IPS-18a (cell line): Measurements from ENCODE around the gene RMC1.
"Not testable (repeated sequence)": the region's sequence is repeated elsewhere in the genome, so short reads cannot be mapped to it uniquely, and the experiment has no call there.

ENCODE experiments used
- H3K27ac ChIP-seq: one replicate; pipeline ENCODE4 v1.5.1; 2013; ENCODE audit warnings: low read length
- H3K27me3 ChIP-seq: one replicate; pipeline ENCODE4 v1.6.1; 2013; ENCODE audit warnings: mild to moderate bottlenecking, low read length; ENCODE audit not compliant: control insufficient read depth, insufficient read depth
- H3K36me3 ChIP-seq: one replicate; pipeline ENCODE4 v1.6.1; 2013; ENCODE audit warnings: low read depth, low read length; ENCODE audit not compliant: control insufficient read depth
- H3K4me1 ChIP-seq: one replicate; pipeline ENCODE4 v1.6.1; 2013; ENCODE audit warnings: low read depth, low read length; ENCODE audit not compliant: control insufficient read depth
- H3K4me3 ChIP-seq: one replicate; pipeline ENCODE4 v1.5.1; 2013; ENCODE audit warnings: low read length
- H3K9ac ChIP-seq: one replicate; pipeline ENCODE4 v1.6.1; 2013; ENCODE audit warnings: mild to moderate bottlenecking, low read length, moderate library complexity
- H3K9me3 ChIP-seq: one replicate; pipeline ENCODE4 v1.6.1; 2013; ENCODE audit warnings: low read depth, low read length; ENCODE audit not compliant: control insufficient read depth

Gene RMC1

DNA sequence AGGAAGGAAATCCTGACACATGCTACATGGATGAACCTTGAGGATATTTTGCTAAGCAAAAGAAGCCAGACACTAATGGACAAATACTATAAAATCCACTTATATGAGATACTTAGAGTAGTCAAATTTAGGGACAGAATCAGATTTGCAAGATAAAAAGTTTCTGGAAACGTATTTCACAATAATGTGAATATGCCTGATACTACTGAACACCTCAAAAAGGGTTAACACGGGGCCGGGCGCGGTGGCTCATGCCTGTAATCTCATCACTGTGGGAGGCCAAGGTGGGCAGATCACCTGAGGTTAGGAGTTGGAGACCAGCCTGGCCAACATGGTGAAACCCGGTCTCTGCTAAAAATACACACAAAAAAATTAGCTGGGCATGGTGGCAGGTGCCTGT lies 1.7 kb upstream of the RMC1 start:
- peaks cover 33% of the 10 kb centered on the region for H3K27me3 ChIP-seq
- H3K27ac ChIP-seq, result no peak overlapping the region
- H3K4me1 ChIP-seq, result peaks cover 5% of the 10 kb centered on the region
- H3K36me3 ChIP-seq, result no peaks in the 10 kb centered on the region
- no peak overlapping the region for H3K4me3 ChIP-seq
- H3K9ac ChIP-seq, result no peak overlapping the region
- H3K9me3 ChIP-seq, result no peaks in the 10 kb centered on the region

GRCh38 chr18:23502516-23503037 lies 734 bp upstream of the RMC1 start:
- Histone ChIP-seq H3K4me1 (peaks cover 5% of the 10 kb centered on the region), H3K9me3 (no peaks in the 10 kb centered on the region), H3K27ac (no peak overlapping the region), H3K9ac (peak overlapping the region; percentile 59), H3K4me3 (peak overlapping the region; percentile 69), H3K27me3 (peaks cover 33% of the 10 kb centered on the region), H3K36me3 (peaks cover 3% of the 10 kb centered on the region)

- Histone ChIP-seq H3K4me3 (peak overlapping the region; percentile 69), H3K27ac (no peak overlapping the region), H3K27me3 (peaks cover 33% of the 10 kb centered on the region), H3K4me1 (peaks cover 5% of the 10 kb centered on the region), H3K9ac (peak overlapping the region; percentile 53), H3K9me3 (no peaks in the 10 kb centered on the region), H3K36me3 (peaks cover 6% of the 10 kb centered on the region)
These were observed 643 bp downstream of the RMC1 start for GRCh38 chr18:23503963-23504344.

GRCh38 chr18:23504720-23505119 lies 1.4 kb downstream of the RMC1 start:
- H3K27me3 ChIP-seq, result peaks cover 33% of the 10 kb centered on the region
- no peak overlapping the region for H3K27ac ChIP-seq
- peaks cover 5% of the 10 kb centered on the region for H3K4me1 ChIP-seq
- no peaks in the 10 kb centered on the region for H3K9me3 ChIP-seq
- H3K9ac ChIP-seq, result no peak overlapping the region
- peaks cover 6% of the 10 kb centered on the region for H3K36me3 ChIP-seq
- H3K4me3 ChIP-seq, result no peak overlapping the region

GRCh38 chr18:23506393-23506792 lies 3.1 kb downstream of the RMC1 start:
- H3K36me3 ChIP-seq, result peaks cover 12% of the 10 kb centered on the region
- no peaks in the 10 kb centered on the region for H3K9me3 ChIP-seq
- H3K4me3 ChIP-seq, result no peak overlapping the region
- peaks cover 5% of the 10 kb centered on the region for H3K4me1 ChIP-seq
- H3K27me3 ChIP-seq, result peaks cover 29% of the 10 kb centered on the region
- H3K27ac ChIP-seq, result no peak overlapping the region
- no peak overlapping the region for H3K9ac ChIP-seq

GRCh38 chr18:23510923-23511322 lies 7.6 kb downstream of the RMC1 start:
- not testable (repeated sequence) for H3K27ac ChIP-seq, H3K27me3 ChIP-seq, H3K4me1 ChIP-seq, H3K9me3 ChIP-seq, H3K9ac ChIP-seq, H3K4me3 ChIP-seq
- H3K36me3 ChIP-seq, result peaks cover 12% of the 10 kb centered on the region

DNA sequence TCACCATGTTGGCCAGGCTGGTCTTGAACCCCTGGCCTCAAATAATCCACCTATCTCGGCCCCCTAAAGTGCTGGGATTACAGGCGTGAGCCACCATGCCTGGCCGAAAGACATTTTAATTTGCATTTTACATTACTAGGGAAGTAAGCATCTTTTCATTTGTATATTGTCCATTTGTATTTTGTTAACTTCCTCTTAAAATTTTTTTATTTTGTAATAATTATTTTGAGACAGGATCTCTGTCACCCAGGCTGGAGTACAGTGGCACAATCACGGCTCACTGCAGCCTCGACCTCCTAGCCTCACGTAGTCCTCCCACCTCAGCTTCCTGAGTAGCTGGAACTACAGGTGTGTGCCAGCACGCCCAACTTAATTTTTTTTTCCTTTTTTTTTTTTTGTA lies 8.9 kb downstream of the RMC1 start:
- H3K9me3 ChIP-seq, H3K9ac ChIP-seq, H3K4me3 ChIP-seq, H3K4me1 ChIP-seq, H3K27ac ChIP-seq, H3K27me3 ChIP-seq: not testable (repeated sequence)
- H3K36me3 ChIP-seq, result peaks cover 16% of the 10 kb centered on the region

GRCh38 chr18:23512641-23513040 lies 9.3 kb downstream of the RMC1 start:
- Histone ChIP-seq H3K36me3 (peaks cover 12% of the 10 kb centered on the region), H3K9me3 (no peaks in the 10 kb centered on the region), H3K27ac (no peak overlapping the region)

DNA sequence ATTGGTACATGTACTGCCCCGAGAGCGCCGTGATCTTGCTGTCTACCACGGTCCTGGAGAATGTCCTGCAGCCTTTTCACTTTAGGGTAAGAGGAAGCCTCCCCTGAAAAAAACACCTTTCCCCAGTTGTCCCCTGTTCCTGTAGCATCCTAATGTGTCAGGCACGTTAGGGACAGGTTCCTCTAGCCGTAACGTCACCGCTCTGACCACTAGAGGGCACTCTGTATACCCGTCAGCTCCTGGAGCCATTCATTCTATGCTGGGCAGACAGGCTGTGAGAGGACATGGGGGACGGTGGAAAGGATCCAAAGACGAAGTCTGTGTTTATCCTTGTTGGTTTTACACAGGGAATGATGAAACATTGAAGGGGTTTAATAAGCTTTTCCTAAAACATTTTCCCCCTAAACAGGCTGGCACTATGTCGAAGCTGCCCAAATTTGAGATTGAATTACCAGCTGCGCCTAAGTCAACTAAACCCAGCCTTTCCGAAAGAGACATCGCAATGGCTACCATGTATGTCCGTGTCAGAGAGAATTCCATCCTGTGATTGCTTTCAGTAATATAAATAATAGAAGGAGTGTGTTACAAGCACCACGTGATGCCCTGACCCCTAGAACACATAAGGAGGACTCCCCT lies 12.7 kb downstream of the RMC1 start:
- Histone ChIP-seq H3K36me3 (peaks cover 17% of the 10 kb centered on the region), H3K27ac (no peak overlapping the region), H3K9me3 (no peaks in the 10 kb centered on the region), H3K4me3 (no peak overlapping the region), H3K4me1 (no peaks in the 10 kb centered on the region), H3K9ac (no peak overlapping the region), H3K27me3 (no peaks in the 10 kb centered on the region)

More at GRCh38 chr18:23512641-23513040, 9.3 kb downstream of the RMC1 start:
- Histone ChIP-seq H3K27me3 (no peaks in the 10 kb centered on the region), H3K4me3 (no peak overlapping the region), H3K4me1 (no peaks in the 10 kb centered on the region), H3K9ac (no peak overlapping the region)

DNA sequence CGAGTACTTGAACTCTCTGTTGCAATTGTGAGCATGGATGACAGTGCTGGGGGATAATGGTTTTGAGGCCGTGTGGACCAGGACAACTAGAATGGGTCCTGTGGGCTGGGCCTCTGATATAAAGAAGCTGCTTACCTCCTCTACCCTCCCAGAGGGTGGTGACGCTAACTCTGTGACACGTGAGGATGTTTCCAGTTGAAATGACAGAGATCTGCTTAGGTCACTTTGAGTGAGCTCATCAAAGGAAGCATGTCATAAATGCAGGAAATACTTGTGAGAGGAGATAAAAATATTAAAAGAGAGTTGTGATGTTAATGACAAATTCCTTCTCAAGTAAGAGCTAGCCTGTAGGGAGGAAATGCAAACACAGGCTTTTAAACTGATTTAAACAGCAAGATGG lies 16.4 kb downstream of the RMC1 start:
- peaks cover 46% of the 10 kb centered on the region for H3K36me3 ChIP-seq
- H3K27ac ChIP-seq, result no peak overlapping the region
- H3K4me3 ChIP-seq, result no peak overlapping the region
- H3K9me3 ChIP-seq, result no peaks in the 10 kb centered on the region
- no peaks in the 10 kb centered on the region for H3K4me1 ChIP-seq
- H3K27me3 ChIP-seq, result no peaks in the 10 kb centered on the region
- H3K9ac ChIP-seq, result no peak overlapping the region

GRCh38 chr18:23521271-23521670 lies 18.0 kb downstream of the RMC1 start:
- Histone ChIP-seq H3K9me3 (no peaks in the 10 kb centered on the region), H3K36me3 (peaks cover 52% of the 10 kb centered on the region), H3K27me3 (no peaks in the 10 kb centered on the region), H3K4me3 (no peak overlapping the region), H3K27ac (no peak overlapping the region), H3K4me1 (no peaks in the 10 kb centered on the region), H3K9ac (no peak overlapping the region)

GRCh38 chr18:23521907-23522306 lies 18.6 kb downstream of the RMC1 start:
- H3K36me3 ChIP-seq, result peaks cover 56% of the 10 kb centered on the region
- no peak overlapping the region for H3K27ac ChIP-seq
- H3K4me1 ChIP-seq, result no peaks in the 10 kb centered on the region
- no peak overlapping the region for H3K4me3 ChIP-seq
- H3K9me3 ChIP-seq, result no peaks in the 10 kb centered on the region
- H3K27me3 ChIP-seq, result no peaks in the 10 kb centered on the region
- no peak overlapping the region for H3K9ac ChIP-seq
